HCT116 (cell line): ENCODE data around the gene HAGH.

Experiments used
- CEBPB ChIP-seq: IDR thresholded peaks from 2 replicates; pipeline ENCODE4 v1.6.1; 2012; ENCODE audit warnings: low read depth
- CTCF ChIP-seq, 3 experiments: fragments of 200-600 bp in 1 of 3; sonication (generic) in 1 of 3; IDR thresholded peaks in 2 of 3; conservative IDR thresholded peaks in 1 of 3; 2 replicates each; pipeline ENCODE4 v1.5.1; 2012 to 2017; ENCODE audit warnings: low read depth in 2 of 3, low read length in 2 of 3, antibody characterized with exemption in 1 of 3, borderline replicate concordance in 1 of 3, control low read depth in 1 of 3, mild to moderate bottlenecking in 1 of 3, mixed read lengths in 1 of 3, mixed run types in 1 of 3, moderate library complexity in 1 of 3; ENCODE audit not compliant: insufficient read depth in 1 of 3
- EZH2phosphoT487 ChIP-seq: fragments of 200-600 bp; IDR thresholded peaks from 2 replicates; pipeline ENCODE4 v1.6.1; 2018; ENCODE audit warnings: antibody characterized with exemption, borderline replicate concordance
- FOSL1 ChIP-seq: IDR thresholded peaks from 2 replicates; pipeline ENCODE4 v1.6.1; 2012; ENCODE audit warnings: low read depth
- POLR2A ChIP-seq: IDR thresholded peaks from 2 replicates; pipeline ENCODE4 v1.7.0; 2011; ENCODE audit warnings: borderline replicate concordance; ENCODE audit not compliant: insufficient read depth, insufficient read length; ENCODE audit errors: extremely low read depth
- RAD21 ChIP-seq: IDR thresholded peaks from 2 replicates; pipeline ENCODE4 v1.6.1; 2012; ENCODE audit warnings: low read depth, mild to moderate bottlenecking
- REST ChIP-seq: IDR thresholded peaks from 2 replicates; pipeline ENCODE4 v1.6.1; 2012; ENCODE audit warnings: low read depth
- SIN3A ChIP-seq: IDR thresholded peaks from 2 replicates; pipeline ENCODE4 v1.6.1; 2012; ENCODE audit warnings: low read depth
- SP1 ChIP-seq: IDR thresholded peaks from 2 replicates; pipeline ENCODE4 v1.6.1; 2012; ENCODE audit warnings: low read depth
- TCF7L2 ChIP-seq: IDR thresholded peaks from 2 replicates; pipeline ENCODE4 v1.7.0; 2011; ENCODE audit warnings: borderline replicate concordance, inconsistent platforms; ENCODE audit not compliant: insufficient read depth, insufficient read length; ENCODE audit errors: extremely low read depth
- ZNF274 ChIP-seq: fragments of 200-500 bp; sonication (Bioruptor generic); IDR thresholded peaks from 2 replicates; pipeline ENCODE4 v1.6.1; 2014; ENCODE audit warnings: mild to moderate bottlenecking, low read depth, low read length, inconsistent platforms

GRCh38 chr16:1779741-1780676 lies 46.6 kb downstream of the HAGH start:
- TF ChIP-seq REST, result no peak
- no peak for TF ChIP-seq CTCF (IDR thresholded peaks at IDR 0.05 in 2 of 3, conservative IDR thresholded peaks at IDR 0.05 in 1 of 3; ENCODE audit: borderline replicate concordance in 1 of 3, insufficient read depth in 1 of 3, low read depth in 2 of 3, low read length in 2 of 3)
- no peak for TF ChIP-seq CEBPB
- no peak for TF ChIP-seq SP1
- no peak for TF ChIP-seq FOSL1
- no peak for TF ChIP-seq POLR2A
- no peak for TF ChIP-seq RAD21
- TF ChIP-seq EZH2phosphoT487, result no peak
- no peak for TF ChIP-seq TCF7L2
- no peak for TF ChIP-seq ZNF274
- no peak for TF ChIP-seq SIN3A
